ENCODE measurements around the gene TNIK. TPM values are rescaled to one million over a fixed set of nuclear protein-coding genes. Genes with fewer than 3 reads are reported as not detected.

TNIK gene
- total and polyA plus RNA-seq, 12 donors, result 9.3 to 51.9 (median 35.1) TPM

DNA sequence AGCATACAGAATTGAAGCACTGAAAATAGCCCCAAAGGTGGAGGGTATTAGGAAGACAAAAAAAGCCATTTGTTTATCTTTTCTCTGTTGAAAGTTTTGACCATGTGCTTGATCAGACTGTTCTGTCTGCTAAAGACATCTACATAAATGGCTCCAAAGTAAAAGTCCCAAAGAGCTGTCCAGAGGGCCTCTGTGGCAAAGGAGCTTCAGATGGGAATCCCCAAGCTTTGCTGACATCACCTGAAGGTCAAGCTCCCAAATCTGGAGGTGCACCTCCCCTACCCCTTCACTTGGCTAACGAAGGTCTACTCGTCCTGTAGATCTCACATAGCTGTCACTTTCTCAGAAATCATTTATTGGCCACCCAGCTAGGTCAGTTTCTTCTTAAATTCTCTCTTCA is 239.1 kb downstream of the TNIK start:
- Histone ChIP-seq H3K27me3 (no peaks in the 10 kb centered on the region), H3K36me3 (no peaks in the 10 kb centered on the region), H3K4me1 (peaks cover 0 to 7% (median 0%) of the 10 kb centered on the region in 9 donors), H3K9me3 (peaks cover 0 to 6% (median 0%) of the 10 kb centered on the region in 11 donors), H3K27ac (no peak overlapping the region), H3K4me3 (no peak overlapping the region)
- TF ChIP-seq, protein P1, sequence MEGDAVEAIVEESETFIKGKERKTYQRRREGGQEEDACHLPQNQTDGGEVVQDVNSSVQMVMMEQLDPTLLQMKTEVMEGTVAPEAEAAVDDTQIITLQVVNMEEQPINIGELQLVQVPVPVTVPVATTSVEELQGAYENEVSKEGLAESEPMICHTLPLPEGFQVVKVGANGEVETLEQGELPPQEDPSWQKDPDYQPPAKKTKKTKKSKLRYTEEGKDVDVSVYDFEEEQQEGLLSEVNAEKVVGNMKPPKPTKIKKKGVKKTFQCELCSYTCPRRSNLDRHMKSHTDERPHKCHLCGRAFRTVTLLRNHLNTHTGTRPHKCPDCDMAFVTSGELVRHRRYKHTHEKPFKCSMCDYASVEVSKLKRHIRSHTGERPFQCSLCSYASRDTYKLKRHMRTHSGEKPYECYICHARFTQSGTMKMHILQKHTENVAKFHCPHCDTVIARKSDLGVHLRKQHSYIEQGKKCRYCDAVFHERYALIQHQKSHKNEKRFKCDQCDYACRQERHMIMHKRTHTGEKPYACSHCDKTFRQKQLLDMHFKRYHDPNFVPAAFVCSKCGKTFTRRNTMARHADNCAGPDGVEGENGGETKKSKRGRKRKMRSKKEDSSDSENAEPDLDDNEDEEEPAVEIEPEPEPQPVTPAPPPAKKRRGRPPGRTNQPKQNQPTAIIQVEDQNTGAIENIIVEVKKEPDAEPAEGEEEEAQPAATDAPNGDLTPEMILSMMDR (IDR thresholded peaks at IDR 0.05), result no peak
- ATAC-seq (no peak), DNase-seq (no peak)
- 69 to 81% methylated on average over 2 of the region's 2 CpGs for WGBS, 2 donors
- intact Hi-C loops (cut with DNase I), result no loop called here

DNA sequence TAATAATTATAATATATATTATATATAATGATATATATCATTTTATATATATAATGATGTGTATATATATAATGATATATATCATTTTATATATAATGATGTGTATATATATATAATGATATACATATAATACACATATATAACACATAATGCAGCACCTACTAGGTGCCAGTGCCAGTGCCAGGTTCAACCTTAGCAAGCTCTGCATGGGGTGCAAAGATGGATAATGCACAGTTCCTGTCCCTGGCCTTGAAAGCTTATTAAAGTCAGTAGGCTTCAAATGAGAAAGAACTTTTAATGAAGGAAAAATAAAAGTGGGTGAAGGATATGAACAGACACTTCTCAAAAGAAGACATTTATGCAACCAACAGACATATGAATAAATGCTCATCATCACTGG is 240.9 kb downstream of the TNIK start:
- no peaks in the 10 kb centered on the region for H3K9me3 ChIP-seq
- DNase-seq (no peak), ATAC-seq (no peak)
- H3K4me3 ChIP-seq, result no peak overlapping the region
- no peaks in the 10 kb centered on the region for H3K27me3 ChIP-seq
- no peak overlapping the region for H3K27ac ChIP-seq
- peaks cover 0 to 7% (median 0%) of the 10 kb centered on the region in 9 donors for H3K4me1 ChIP-seq
- intact Hi-C loops (cut with DNase I), result no loop called here
- no peaks in the 10 kb centered on the region for H3K36me3 ChIP-seq
- TF ChIP-seq, protein P1 (IDR thresholded peaks at IDR 0.05), result no peak

DNA sequence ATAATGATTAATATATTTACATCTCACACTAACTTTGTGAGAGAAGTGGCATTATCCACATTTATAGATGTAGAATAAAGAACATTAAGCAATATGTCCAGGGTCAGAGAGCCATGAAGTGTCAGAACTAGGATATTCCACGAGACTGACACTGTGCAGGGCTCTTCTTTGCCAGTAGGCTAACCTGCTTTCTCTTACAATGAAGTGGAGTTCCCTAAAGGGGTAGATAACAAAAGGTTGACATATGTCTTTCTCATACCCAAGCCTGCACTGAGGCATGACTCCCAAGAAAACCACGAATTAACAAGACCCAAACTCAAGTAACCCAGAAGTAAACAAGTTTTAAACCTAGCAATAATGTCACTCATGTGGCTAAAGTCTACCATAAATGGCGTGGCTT is 242.1 kb downstream of the TNIK start:
- no peak overlapping the region for H3K4me3 ChIP-seq
- H3K9me3 ChIP-seq, result no peaks in the 10 kb centered on the region
- H3K4me1 ChIP-seq, result peaks cover 0 to 8% (median 0%) of the 10 kb centered on the region in 9 donors
- H3K27ac ChIP-seq, result no peak overlapping the region
- H3K27me3 ChIP-seq, result no peaks in the 10 kb centered on the region
- ATAC-seq (no peak), DNase-seq (no peak)
- no peaks in the 10 kb centered on the region for H3K36me3 ChIP-seq
- intact Hi-C loops (cut with DNase I), result no loop called here
- TF ChIP-seq, protein P1 (IDR thresholded peaks at IDR 0.05), result no peak
- 71 to 76% methylated on average over 3 of the region's 3 CpGs for WGBS, 2 donors

DNA sequence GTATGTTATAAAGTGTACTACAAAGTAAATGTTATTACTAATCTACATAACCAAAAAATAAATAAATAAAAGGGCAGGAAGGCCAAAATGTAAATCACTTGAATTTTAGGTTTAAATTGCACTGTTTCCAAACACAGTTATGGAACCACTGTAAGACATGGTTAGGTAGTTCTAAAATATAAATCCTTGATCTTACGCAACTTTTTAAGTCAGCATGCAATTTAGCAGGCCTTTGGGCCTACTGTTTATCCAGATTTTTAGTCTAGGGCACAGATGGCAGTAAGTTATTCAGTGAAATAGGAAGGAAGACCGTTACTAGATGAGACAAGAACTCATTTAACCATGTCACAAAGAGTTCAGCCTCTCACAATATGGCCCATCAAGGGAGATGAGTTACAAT is 246.3 kb downstream of the TNIK start:
- Histone ChIP-seq H3K27ac (no peak overlapping the region), H3K27me3 (no peaks in the 10 kb centered on the region), H3K4me1 (peaks cover 0 to 11% (median 0%) of the 10 kb centered on the region in 9 donors), H3K4me3 (no peak overlapping the region), H3K36me3 (no peaks in the 10 kb centered on the region), H3K9me3 (no peaks in the 10 kb centered on the region)
- DNase-seq (no peak), ATAC-seq (no peak)
- TF ChIP-seq, protein P1 (IDR thresholded peaks at IDR 0.05), result no peak
- WGBS, 2 donors, result 87 to 90% methylated on average over 2 of the region's 2 CpGs
- intact Hi-C loops (cut with DNase I), result no loop called here
